GM12878 (cell line): Measurements from ENCODE around the gene PTPRD. TPM values are rescaled to one million over a fixed set of nuclear protein-coding genes. Genes with fewer than 3 reads are reported as not detected.

ENCODE experiments used
- ATAC-seq: fragments of 200-7000 bp; cut with Tn5 transposase; 3 replicates; pipeline ENCODE4 v1.9.1; 2020; ENCODE audit warnings: mild to moderate bottlenecking, moderate library complexity
- BruUV-seq: library from RNA; stranded (reverse); fragments of 400-500 nt; replicated peaks from 2 replicates; lab custom pipeline; 2021; lab: Mats Ljungman, UMichigan
- CTCF ChIA-PET: fragments of 300-600 bp; sonication (Branson Sonifier 250); formaldehyde crosslinking; extraction: SDS; loops from one replicate; lab custom pipeline; 2021; ENCODE audit warnings: inconsistent platforms; lab: Yijun Ruan, JAX
- POLR2A ChIA-PET: fragments of 350-600 bp; formaldehyde crosslinking; extraction: SDS; loops from one replicate; lab custom pipeline; 2021; ENCODE audit warnings: inconsistent platforms; lab: Charles Lee
- RAD21 ChIA-PET: fragments of 300-600 bp; sonication (Branson Sonifier 250); formaldehyde crosslinking; loops from one replicate; lab custom pipeline; 2023; ENCODE audit warnings: antibody characterized with exemption; ENCODE audit not compliant: unreplicated experiment; lab: Charles Lee
- SMC1A ChIA-PET: fragments of 300-600 bp; sonication (Branson Sonifier 250); formaldehyde crosslinking; loops from one replicate; lab custom pipeline; 2023; ENCODE audit not compliant: unreplicated experiment, uncharacterized antibody; lab: Charles Lee
- DNase-seq: peaks from one replicate; pipeline ENCODE4 v3.0.0-alpha.2; 2011; ENCODE audit warnings: low read depth, low spot score
- FAIRE-seq: peaks from 3 replicates; lab custom pipeline; 2011; peaks lifted over from hg19 to GRCh38; lab: Jason Lieb, UNC
- H2AFZ ChIP-seq: 2 replicates; pipeline ENCODE4 v1.6.0; 2011; ENCODE audit warnings: low read depth, low read length, control low read depth; ENCODE audit not compliant: control insufficient read depth
- H3K27ac ChIP-seq: 2 replicates; pipeline ENCODE4 v1.5.1; 2011; ENCODE audit warnings: control low read depth; ENCODE audit not compliant: control insufficient read depth, insufficient read depth
- H3K27me3 ChIP-seq, 2 experiments: replicated peaks in 1 of 2; 2 replicates each; pipeline versions ENCODE4 v1.6.0 to v1.6.1; 2011; ENCODE audit warnings: low read length in 1 of 2; ENCODE audit not compliant: control insufficient read depth in 2 of 2, insufficient read depth in 2 of 2
- H3K36me3 ChIP-seq, 2 experiments: 2 replicates each; pipeline ENCODE4 v1.5.1; 2011; ENCODE audit warnings: low read length in 1 of 2; ENCODE audit not compliant: control insufficient read depth in 2 of 2, insufficient read depth in 2 of 2
- H3K4me1 ChIP-seq: 2 replicates; pipeline ENCODE4 v1.6.1; 2011; ENCODE audit warnings: mild to moderate bottlenecking, low read length, moderate library complexity, mixed read lengths; ENCODE audit not compliant: control insufficient read depth, insufficient read depth
- H3K4me2 ChIP-seq: 2 replicates; pipeline ENCODE4 v1.6.0; 2011; ENCODE audit warnings: control low read depth; ENCODE audit not compliant: control insufficient read depth, insufficient read depth
- H3K4me3 ChIP-seq: fragments of 200-600 bp; sonication (generic); 2 replicates; pipeline ENCODE4 v1.5.1; 2016
- H3K79me2 ChIP-seq: 2 replicates; pipeline ENCODE4 v1.6.0; 2011; ENCODE audit warnings: low read length; ENCODE audit not compliant: control insufficient read depth, insufficient read depth
- H3K9ac ChIP-seq: 2 replicates; pipeline ENCODE4 v1.8.0; 2011; ENCODE audit warnings: low read length, control low read depth, mixed read lengths; ENCODE audit not compliant: control insufficient read depth, insufficient read depth
- H3K9me3 ChIP-seq: replicated peaks from 3 replicates; pipeline ENCODE4 v1.5.1; 2011; ENCODE audit warnings: mild to moderate bottlenecking, low read length; ENCODE audit not compliant: control insufficient read depth, insufficient read depth
- H4K20me1 ChIP-seq: 2 replicates; pipeline ENCODE4 v1.6.0; 2011; ENCODE audit not compliant: control insufficient read depth, insufficient read depth
- BACH1 ChIP-seq: fragments of 450-650 bp; IDR thresholded peaks from 2 replicates; pipeline ENCODE4 v1.6.1; 2017; ENCODE audit warnings: mild to moderate bottlenecking, borderline replicate concordance
- EP300 ChIP-seq, 2 experiments: fragments of 150-350 bp in 1 of 2; IDR thresholded peaks; 2 replicates each; pipeline ENCODE4 v1.6.1; 2011 to 2012; ENCODE audit warnings: low read depth in 2 of 2, low read length in 2 of 2, borderline replicate concordance in 1 of 2, improper control_type of control experiment in 1 of 2, inconsistent platforms in 1 of 2; ENCODE audit not compliant: control insufficient read depth in 1 of 2
- IKZF1 ChIP-seq: fragments of 450-650 bp; conservative IDR thresholded peaks from 2 replicates; pipeline ENCODE4 v1.6.1; 2017; ENCODE audit warnings: antibody characterized with exemption, mild to moderate bottlenecking
- POU2F2 ChIP-seq: IDR thresholded peaks from 3 replicates; pipeline ENCODE4 v1.6.1; 2011; ENCODE audit warnings: low read depth, mild to moderate bottlenecking, low read length, borderline replicate concordance
- WGBS: methylation state at CpG from one replicate; pipeline ENCODE4 v1.1.6; 2016; ENCODE audit warnings: low lambda C conversion rate; ENCODE audit not compliant: insufficient replicate concordance, insufficient coverage; ENCODE audit errors: missing lambda C conversion rate; 5-methylcytosine and 5-hydroxymethylcytosine counted together
- in situ Hi-C: fragments of 300-500 bp; cut with MboI; formaldehyde crosslinking; loops from 9 replicates; pipeline ENCODE4 v1.14.3; 2018; ENCODE audit warnings: mixed read lengths
- intact Hi-C: fragments of 100-400 bp; cut with micrococcal nuclease; formaldehyde crosslinking; loops from one replicate; pipeline ENCODE4 v1.14.2; 2022; ENCODE audit not compliant: unreplicated experiment
- polyA plus RNA-seq, 11 experiments: library from polyadenylated mRNA; depleted of rRNA in 4 of 11; unstranded in 6 of 11; stranded (reverse) in 5 of 11; fragments of >200 nt; fragmentation: Nextera tagmentation in 4 of 11; fragmentation: Illumina TruSeq in 1 of 11; extraction: Ambion mirVana in 4 of 11; extraction: Trizol in 1 of 11; gene quantifications; 1 replicate in 1 of 11; 2 replicates in 10 of 11; pipeline versions ENCODE4 v1.2.1 to v1.2.3, GENCODE V29; 2011 to 2016; ENCODE audit warnings: inconsistent platforms in 2 of 11, missing spikeins in 2 of 11, low read depth in 1 of 11
- total RNA-seq, 4 experiments: library from RNA; depleted of rRNA in 3 of 4; stranded (reverse); fragments of >200 nt in 3 of 4; fragmentation: Illumina TruSeq in 1 of 4; extraction: Trizol in 1 of 4; gene quantifications; 2 replicates each; pipeline versions ENCODE4 v1.2.1 to v1.2.3, GENCODE V29; 2013 to 2021
- TF ChIP-seq, protein P1 (sequence below): fragments of 450-650 bp; IDR thresholded peaks from 2 replicates; pipeline ENCODE4 v1.6.1; 2017; ENCODE audit warnings: mild to moderate bottlenecking, moderate library complexity
- TF ChIP-seq, protein P2 (sequence below): fragments of 450-650 bp; IDR thresholded peaks from 2 replicates; pipeline ENCODE4 v1.6.1; 2018; ENCODE audit warnings: mild to moderate bottlenecking, low read depth, moderate library complexity; ENCODE audit not compliant: partially characterized antibody
- TF ChIP-seq, protein P3 (sequence below): fragments of 450-650 bp; IDR thresholded peaks from 2 replicates; pipeline ENCODE4 v1.6.1; 2018; ENCODE audit warnings: borderline replicate concordance, mild to moderate bottlenecking; ENCODE audit not compliant: partially characterized antibody
- TF ChIP-seq, protein P4 (sequence below), 3 experiments: IDR thresholded peaks in 2 of 3; conservative IDR thresholded peaks in 1 of 3; 2 replicates each; pipeline ENCODE4 v1.5.1; 2011; ENCODE audit warnings: low read depth in 3 of 3, low read length in 3 of 3, mild to moderate bottlenecking in 3 of 3, control low read depth in 2 of 3, moderate library complexity in 2 of 3, inconsistent platforms in 1 of 3, mixed read lengths in 1 of 3; ENCODE audit not compliant: control insufficient read depth in 2 of 3, insufficient read depth in 1 of 3; ENCODE audit errors: extremely low read depth in 1 of 3

Gene PTPRD
- total and polyA plus RNA-seq, 10 of the 15 experiments (the other 5 are each of a cell fraction or from before 2014, with no cell fraction given) = under 0.01 to 0.05 (median 0.01) TPM; not detected in 7

DNA sequence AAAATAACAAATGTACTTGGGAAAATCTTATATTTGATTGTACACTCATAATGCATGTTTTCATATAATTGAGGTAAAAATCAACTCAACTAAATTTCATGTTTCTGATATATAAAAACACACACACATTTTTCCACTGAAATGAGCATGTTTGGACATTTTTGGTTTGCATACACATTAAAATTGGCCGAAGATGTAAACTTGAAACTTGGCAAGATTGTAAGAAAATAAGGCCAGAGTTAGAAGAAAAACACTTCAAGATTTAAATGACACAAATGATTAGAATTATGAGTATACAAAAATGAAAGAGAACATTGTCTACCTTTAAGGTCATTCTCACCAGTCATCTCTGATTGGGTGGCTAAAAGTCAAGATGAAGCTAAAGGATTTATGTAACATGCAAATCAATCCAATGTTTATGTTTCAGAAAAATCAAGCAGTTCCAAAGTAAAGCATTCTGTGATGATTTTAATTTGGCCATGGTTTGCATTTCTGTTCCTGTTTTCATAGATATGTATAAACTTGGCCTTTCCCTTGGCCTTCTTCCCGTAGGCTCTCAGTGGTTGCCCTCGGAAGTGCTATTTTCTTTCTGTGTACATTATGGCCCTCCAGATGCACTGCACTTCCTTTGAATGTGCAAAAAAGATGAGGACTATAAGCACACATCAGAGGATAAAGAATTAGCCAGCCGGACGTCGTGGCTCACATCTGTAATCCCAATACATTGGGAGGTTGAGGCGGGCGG lies 1707.9 kb downstream of the PTPRD start (continued):
- TF ChIP-seq, protein P1, sequence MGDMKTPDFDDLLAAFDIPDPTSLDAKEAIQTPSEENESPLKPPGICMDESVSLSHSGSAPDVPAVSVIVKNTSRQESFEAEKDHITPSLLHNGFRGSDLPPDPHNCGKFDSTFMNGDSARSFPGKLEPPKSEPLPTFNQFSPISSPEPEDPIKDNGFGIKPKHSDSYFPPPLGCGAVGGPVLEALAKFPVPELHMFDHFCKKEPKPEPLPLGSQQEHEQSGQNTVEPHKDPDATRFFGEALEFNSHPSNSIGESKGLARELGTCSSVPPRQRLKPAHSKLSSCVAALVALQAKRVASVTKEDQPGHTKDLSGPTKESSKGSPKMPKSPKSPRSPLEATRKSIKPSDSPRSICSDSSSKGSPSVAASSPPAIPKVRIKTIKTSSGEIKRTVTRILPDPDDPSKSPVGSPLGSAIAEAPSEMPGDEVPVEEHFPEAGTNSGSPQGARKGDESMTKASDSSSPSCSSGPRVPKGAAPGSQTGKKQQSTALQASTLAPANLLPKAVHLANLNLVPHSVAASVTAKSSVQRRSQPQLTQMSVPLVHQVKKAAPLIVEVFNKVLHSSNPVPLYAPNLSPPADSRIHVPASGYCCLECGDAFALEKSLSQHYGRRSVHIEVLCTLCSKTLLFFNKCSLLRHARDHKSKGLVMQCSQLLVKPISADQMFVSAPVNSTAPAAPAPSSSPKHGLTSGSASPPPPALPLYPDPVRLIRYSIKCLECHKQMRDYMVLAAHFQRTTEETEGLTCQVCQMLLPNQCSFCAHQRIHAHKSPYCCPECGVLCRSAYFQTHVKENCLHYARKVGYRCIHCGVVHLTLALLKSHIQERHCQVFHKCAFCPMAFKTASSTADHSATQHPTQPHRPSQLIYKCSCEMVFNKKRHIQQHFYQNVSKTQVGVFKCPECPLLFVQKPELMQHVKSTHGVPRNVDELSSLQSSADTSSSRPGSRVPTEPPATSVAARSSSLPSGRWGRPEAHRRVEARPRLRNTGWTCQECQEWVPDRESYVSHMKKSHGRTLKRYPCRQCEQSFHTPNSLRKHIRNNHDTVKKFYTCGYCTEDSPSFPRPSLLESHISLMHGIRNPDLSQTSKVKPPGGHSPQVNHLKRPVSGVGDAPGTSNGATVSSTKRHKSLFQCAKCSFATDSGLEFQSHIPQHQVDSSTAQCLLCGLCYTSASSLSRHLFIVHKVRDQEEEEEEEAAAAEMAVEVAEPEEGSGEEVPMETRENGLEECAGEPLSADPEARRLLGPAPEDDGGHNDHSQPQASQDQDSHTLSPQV = no peak
- no peak for TF ChIP-seq IKZF1
- TF ChIP-seq POU2F2 = no peak
- TF ChIP-seq, all 136 proteins: peak for 0

DNA sequence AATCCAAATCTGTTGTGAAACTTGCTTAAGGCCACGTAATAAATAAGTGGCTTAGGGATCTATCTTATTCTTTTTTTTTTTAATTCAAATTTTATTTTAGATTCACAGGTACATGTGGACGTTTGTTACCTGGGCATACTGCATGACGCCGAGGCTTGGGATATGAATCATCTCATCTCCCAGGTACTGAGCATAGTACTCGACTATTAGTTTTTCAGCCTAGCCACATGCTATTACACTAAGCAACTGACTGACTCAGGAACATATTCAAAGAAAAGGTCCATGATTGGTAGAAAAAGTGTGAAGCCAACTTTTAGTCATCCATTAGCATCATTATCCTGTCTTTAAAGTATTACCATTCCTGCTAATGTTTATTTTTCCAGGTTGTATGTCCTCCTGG lies 1709.7 kb downstream of the PTPRD start:
- Histone ChIP-seq H3K4me3 (no peak overlapping the region), H3K9ac (no peak overlapping the region), H3K27ac (no peak overlapping the region), H2AFZ (no peak overlapping the region), H3K36me3 (no peaks in the 10 kb centered on the region), H3K27me3 (no peaks in the 10 kb centered on the region), H3K4me1 (no peaks in the 10 kb centered on the region), H3K9me3 (no peaks in the 10 kb centered on the region), H3K4me2 (no peak overlapping the region), H3K79me2 (no peaks in the 10 kb centered on the region), H4K20me1 (no peaks in the 10 kb centered on the region)
- DNase-seq (no peak), FAIRE-seq (no peak), ATAC-seq (no peak)
- RAD21 ChIA-PET = no interaction called here
- WGBS = 0% methylated on average over 5 of the region's 5 CpGs
- SMC1A ChIA-PET = no interaction called here
- CTCF ChIA-PET = no interaction called here
- BruUV-seq = no TSS peak
- intact Hi-C loops = no loop called here
- in situ Hi-C loops = no loop called here
- POLR2A ChIA-PET = no interaction called here
- TF ChIP-seq BACH1 (no peak), EP300 (IDR thresholded peaks at IDR 0.05; ENCODE audit: borderline replicate concordance in 1 of 2, control insufficient read depth in 1 of 2, low read depth in 2 of 2, low read length in 2 of 2) (no peak)
- TF ChIP-seq, protein P2, sequence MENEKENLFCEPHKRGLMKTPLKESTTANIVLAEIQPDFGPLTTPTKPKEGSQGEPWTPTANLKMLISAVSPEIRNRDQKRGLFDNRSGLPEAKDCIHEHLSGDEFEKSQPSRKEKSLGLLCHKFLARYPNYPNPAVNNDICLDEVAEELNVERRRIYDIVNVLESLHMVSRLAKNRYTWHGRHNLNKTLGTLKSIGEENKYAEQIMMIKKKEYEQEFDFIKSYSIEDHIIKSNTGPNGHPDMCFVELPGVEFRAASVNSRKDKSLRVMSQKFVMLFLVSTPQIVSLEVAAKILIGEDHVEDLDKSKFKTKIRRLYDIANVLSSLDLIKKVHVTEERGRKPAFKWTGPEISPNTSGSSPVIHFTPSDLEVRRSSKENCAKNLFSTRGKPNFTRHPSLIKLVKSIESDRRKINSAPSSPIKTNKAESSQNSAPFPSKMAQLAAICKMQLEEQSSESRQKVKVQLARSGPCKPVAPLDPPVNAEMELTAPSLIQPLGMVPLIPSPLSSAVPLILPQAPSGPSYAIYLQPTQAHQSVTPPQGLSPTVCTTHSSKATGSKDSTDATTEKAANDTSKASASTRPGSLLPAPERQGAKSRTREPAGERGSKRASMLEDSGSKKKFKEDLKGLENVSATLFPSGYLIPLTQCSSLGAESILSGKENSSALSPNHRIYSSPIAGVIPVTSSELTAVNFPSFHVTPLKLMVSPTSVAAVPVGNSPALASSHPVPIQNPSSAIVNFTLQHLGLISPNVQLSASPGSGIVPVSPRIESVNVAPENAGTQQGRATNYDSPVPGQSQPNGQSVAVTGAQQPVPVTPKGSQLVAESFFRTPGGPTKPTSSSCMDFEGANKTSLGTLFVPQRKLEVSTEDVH = no peak
- TF ChIP-seq, protein P3, sequence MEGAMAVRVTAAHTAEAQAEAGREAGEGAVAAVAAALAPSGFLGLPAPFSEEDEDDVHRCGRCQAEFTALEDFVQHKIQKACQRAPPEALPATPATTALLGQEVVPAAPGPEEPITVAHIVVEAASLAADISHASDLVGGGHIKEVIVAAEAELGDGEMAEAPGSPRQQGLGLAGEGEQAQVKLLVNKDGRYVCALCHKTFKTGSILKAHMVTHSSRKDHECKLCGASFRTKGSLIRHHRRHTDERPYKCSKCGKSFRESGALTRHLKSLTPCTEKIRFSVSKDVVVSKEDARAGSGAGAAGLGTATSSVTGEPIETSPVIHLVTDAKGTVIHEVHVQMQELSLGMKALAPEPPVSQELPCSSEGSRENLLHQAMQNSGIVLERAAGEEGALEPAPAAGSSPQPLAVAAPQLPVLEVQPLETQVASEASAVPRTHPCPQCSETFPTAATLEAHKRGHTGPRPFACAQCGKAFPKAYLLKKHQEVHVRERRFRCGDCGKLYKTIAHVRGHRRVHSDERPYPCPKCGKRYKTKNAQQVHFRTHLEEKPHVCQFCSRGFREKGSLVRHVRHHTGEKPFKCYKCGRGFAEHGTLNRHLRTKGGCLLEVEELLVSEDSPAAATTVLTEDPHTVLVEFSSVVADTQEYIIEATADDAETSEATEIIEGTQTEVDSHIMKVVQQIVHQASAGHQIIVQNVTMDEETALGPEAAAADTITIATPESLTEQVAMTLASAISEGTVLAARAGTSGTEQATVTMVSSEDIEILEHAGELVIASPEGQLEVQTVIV = no peak
- TF ChIP-seq, protein P4, sequence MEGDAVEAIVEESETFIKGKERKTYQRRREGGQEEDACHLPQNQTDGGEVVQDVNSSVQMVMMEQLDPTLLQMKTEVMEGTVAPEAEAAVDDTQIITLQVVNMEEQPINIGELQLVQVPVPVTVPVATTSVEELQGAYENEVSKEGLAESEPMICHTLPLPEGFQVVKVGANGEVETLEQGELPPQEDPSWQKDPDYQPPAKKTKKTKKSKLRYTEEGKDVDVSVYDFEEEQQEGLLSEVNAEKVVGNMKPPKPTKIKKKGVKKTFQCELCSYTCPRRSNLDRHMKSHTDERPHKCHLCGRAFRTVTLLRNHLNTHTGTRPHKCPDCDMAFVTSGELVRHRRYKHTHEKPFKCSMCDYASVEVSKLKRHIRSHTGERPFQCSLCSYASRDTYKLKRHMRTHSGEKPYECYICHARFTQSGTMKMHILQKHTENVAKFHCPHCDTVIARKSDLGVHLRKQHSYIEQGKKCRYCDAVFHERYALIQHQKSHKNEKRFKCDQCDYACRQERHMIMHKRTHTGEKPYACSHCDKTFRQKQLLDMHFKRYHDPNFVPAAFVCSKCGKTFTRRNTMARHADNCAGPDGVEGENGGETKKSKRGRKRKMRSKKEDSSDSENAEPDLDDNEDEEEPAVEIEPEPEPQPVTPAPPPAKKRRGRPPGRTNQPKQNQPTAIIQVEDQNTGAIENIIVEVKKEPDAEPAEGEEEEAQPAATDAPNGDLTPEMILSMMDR (IDR thresholded peaks at IDR 0.05 in 2 of 3, conservative IDR thresholded peaks at IDR 0.05 in 1 of 3; ENCODE audit: control insufficient read depth in 2 of 3, extremely low read depth in 1 of 3, insufficient read depth in 1 of 3, low read depth in 3 of 3, low read length in 3 of 3) = no peak
